Endothelial cell of umbilical vein (primary cell): ENCODE results near the gene TMEM98.
"Not testable (repeated sequence)": the region's sequence is repeated elsewhere in the genome, so short reads cannot be mapped to it uniquely, and the experiment has no call there.

Experiments
- CTCF ChIP-seq, 2 donors: IDR thresholded peaks; 1 replicate in 1 of 2; 2 replicates in 1 of 2; pipeline ENCODE4 v1.5.1; 2011; ENCODE audit warnings: low read length in 2 of 2, mild to moderate bottlenecking in 2 of 2, moderate library complexity in 2 of 2, control low read depth in 1 of 2, inconsistent platforms in 1 of 2, low read depth in 1 of 2; ENCODE audit not compliant: insufficient read depth in 1 of 2; ENCODE audit errors: extremely low read depth in 1 of 2
- GATA2 ChIP-seq: IDR thresholded peaks from 2 replicates; pipeline ENCODE4 v1.7.0; 2011; ENCODE audit warnings: low read depth, mild to moderate bottlenecking, moderate library complexity, mixed read lengths, low read length; ENCODE audit not compliant: insufficient read length, insufficient read depth
- MAX ChIP-seq: IDR thresholded peaks from 2 replicates; pipeline ENCODE4 v1.6.1; 2011; ENCODE audit not compliant: insufficient read depth, insufficient read length
- POLR2A ChIP-seq: IDR thresholded peaks from 2 replicates; pipeline ENCODE4 v1.6.1; 2012; ENCODE audit warnings: low read depth, mild to moderate bottlenecking, control low read depth, low read length

GRCh38 chr17:32987453-32987805 lies 59.5 kb downstream of the TMEM98 start:
- TF ChIP-seq GATA2; CTCF (IDR thresholded peaks at IDR 0.05; ENCODE audit: extremely low read depth in 1 of 2, insufficient read depth in 1 of 2, low read depth in 1 of 2, low read length in 2 of 2); MAX; POLR2A: not testable (repeated sequence)
